Naive B cell (primary cell): Measurements from ENCODE around the gene TTC33. TPM values are rescaled to one million over a fixed set of nuclear protein-coding genes. Genes with fewer than 3 reads are reported as not detected.

Experiments
- polyA plus RNA-seq, 6 donors: library from polyadenylated mRNA; unstranded; fragments of 300-500 nt; fragmentation: Illumina TruSeq; gene quantifications; one replicate each; pipeline ENCODE4 v1.2.3, GENCODE V29; 2021; ENCODE audit warnings: low read depth in 6 of 6

TTC33 gene
- polyA plus RNA-seq, 6 donors from 2014 or later, result 14.6 to 21.6 (median 18.9) TPM

Other genes starting within 250 kb of the TTC33 start
- 10 to 100 TPM; 21.4 to 66.3 (median 38.7) TPM for gene PTGER4, start 76.0 kb downstream of the TTC33 start, polyA plus RNA-seq
- gene PRKAA1, start 42.4 kb upstream of the TTC33 start, polyA plus RNA-seq, result 10 to 100 TPM; 22.6 to 44.8 (median 40.6) TPM
- gene RPL37, start 79.3 kb upstream of the TTC33 start, polyA plus RNA-seq, result 1,000 to 10,000 TPM in 5 of 6 donors, 100 to 1,000 TPM in 1; 981 to 2,519 (median 2,155) TPM
- gene CARD6, start 85.4 kb upstream of the TTC33 start, polyA plus RNA-seq, result 1 to 10 TPM; 1.4 to 3.6 (median 2.2) TPM
- not detected for gene C7, start 153.5 kb upstream of the TTC33 start, polyA plus RNA-seq